Prostate gland (tissue), 2 donors: ENCODE data around the gene WWC2.

Experiments
- CTCF ChIP-seq, 4 experiments: fragments of 200-600 bp in 2 of 4; fragments of 450-650 bp in 2 of 4; sonication (generic) in 2 of 4; IDR thresholded peaks; 1 replicate in 3 of 4; 2 replicates in 1 of 4; pipeline ENCODE4 v1.5.1; 2016 to 2019; ENCODE audit warnings: antibody characterized with exemption in 4 of 4, mild to moderate bottlenecking in 2 of 4, moderate library complexity in 2 of 4
- POLR2A ChIP-seq: fragments of 450-650 bp; IDR thresholded peaks from one replicate; pipeline ENCODE4 v1.6.1; 2016; ENCODE audit warnings: antibody characterized with exemption, mild to moderate bottlenecking
- POLR2AphosphoS5 ChIP-seq: sonication (generic); formaldehyde crosslinking; IDR thresholded peaks from one replicate; pipeline ENCODE4 v1.6.1; 2017; ENCODE audit warnings: antibody characterized with exemption

GRCh38 chr4:183348706-183349659 is 249.9 kb downstream of the WWC2 start:
- TF ChIP-seq CTCF (IDR thresholded peaks at IDR 0.05) (no peak), POLR2A (no peak), POLR2AphosphoS5 (no peak)
